ENCODE results near the gene PDIA6. TPM values are rescaled to one million over a fixed set of nuclear protein-coding genes. Genes with fewer than 3 reads are reported as not detected.

The PDIA6 gene
- total RNA-seq, 4 donors from 2014 or later, result 81.3 to 138 (median 90.3) TPM

DNA sequence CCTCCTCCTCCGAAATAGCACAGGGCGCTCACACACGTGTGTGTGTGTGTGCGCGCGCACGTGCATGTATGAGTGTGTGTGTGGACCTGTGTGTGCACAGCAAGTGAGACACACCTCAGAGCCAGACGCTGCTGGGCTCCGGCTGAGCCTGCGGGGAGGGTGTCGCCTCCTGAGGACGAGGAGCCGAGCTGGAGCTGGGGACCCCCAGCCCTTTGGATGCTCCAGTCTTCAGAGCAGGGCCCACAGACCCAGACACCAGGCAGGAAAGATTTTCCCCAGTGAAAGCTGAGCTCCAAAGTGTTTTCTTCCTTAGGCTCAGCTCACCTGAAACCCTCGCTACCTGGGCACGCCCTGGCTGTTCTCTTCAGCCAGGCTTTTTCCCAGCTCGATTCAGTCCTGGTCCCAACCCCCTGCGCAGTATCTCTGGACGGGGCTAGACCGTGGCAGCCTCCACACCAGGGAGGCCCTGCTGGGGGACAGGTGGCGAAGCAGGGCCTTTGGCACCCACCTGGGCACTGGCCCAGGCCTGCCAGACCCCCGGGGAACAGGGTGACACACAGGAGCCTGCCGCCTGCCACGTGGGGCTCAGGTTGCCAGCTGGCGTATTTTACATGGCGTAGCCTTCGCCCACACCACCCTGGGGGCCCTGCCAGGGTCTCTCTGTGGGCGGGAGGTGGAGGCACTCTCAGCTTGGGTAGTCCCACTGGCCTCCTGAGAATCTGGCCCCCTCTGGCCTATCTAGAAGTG, 36.2 kb downstream of the PDIA6 start:
- no peaks in the 10 kb centered on the region for H3K4me1 ChIP-seq
- no peak overlapping the region for H3K4me3 ChIP-seq
- no peaks in the 10 kb centered on the region for H3K27me3 ChIP-seq
- H3K36me3 ChIP-seq, result peaks cover 0 to 44% of the 10 kb centered on the region in 2 donors
- no peak overlapping the region for H3K27ac ChIP-seq
- H3K9me3 ChIP-seq, result no peaks in the 10 kb centered on the region
- no peak for TF ChIP-seq POLR2AphosphoS5 (IDR thresholded peaks at IDR 0.05)
- TF ChIP-seq POLR2A (IDR thresholded peaks at IDR 0.05), result no peak
- TF ChIP-seq EP300 (IDR thresholded peaks at IDR 0.05), result no peak
- no peak for TF ChIP-seq CTCF (IDR thresholded peaks at IDR 0.05)
- no peak for ATAC-seq
- 71% methylated on average over 9 of the region's 27 CpGs; no CpG with 5 or more reads in 1 of the 2 donors for WGBS, 2 donors (ENCODE audit: low coverage in 1 of 2)

GRCh38 chr2:10775831-10776230, 36.8 kb downstream of the PDIA6 start:
- Histone ChIP-seq H3K9me3 (no peaks in the 10 kb centered on the region), H3K4me1 (no peaks in the 10 kb centered on the region), H3K27ac (no peak overlapping the region), H3K36me3 (peaks cover 0 to 38% of the 10 kb centered on the region in 2 donors), H3K27me3 (no peaks in the 10 kb centered on the region), H3K4me3 (no peak overlapping the region)
- WGBS, 2 donors (ENCODE audit: low coverage in 1 of 2), result 100% methylated on average over 1 of the region's 13 CpGs; no CpG with 5 or more reads in 1 of the 2 donors
- TF ChIP-seq POLR2AphosphoS5 (IDR thresholded peaks at IDR 0.05), result no peak
- no peak for TF ChIP-seq POLR2A (IDR thresholded peaks at IDR 0.05)
- no peak for TF ChIP-seq EP300 (IDR thresholded peaks at IDR 0.05)
- TF ChIP-seq CTCF (IDR thresholded peaks at IDR 0.05), result no peak
- ATAC-seq, result no peak

DNA sequence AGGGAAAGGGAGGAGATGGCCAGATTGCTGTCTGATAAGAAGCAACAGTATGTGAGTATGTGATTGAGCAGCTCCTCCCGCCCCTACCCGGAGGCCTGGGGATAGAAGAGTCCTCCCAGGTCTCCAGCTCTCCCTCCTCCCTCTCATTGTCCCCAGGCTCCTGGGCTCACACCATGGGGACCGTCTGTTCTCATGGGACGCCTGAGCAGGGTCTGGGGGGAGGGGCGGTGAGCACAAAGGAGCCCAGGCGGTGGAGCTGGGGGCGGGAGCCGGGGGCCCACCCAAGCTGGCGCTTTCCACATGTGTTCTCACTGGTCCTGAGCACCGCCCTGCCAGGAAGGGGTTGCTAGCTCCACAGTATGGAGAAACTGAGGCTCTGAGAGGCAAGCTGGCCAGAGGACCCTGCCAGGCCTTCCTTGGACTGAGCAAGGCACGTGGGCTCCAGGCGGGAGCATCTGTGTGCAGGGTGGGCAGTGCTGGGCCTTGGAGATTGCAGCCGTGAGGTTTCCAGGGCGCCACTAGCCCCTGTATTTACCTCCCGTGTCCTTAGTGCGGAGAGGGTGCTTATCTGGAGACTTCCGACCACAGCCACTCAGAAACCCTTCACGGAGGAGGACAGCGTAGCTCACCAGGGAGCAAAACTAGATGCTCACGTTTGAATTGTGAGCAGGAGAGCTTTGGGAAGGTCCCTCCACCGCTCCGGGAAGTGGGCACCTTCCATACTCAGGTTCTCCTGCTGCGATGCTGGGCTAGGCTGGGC, 37.4 kb downstream of the PDIA6 start:
- ATAC-seq, result no peak
- WGBS, 2 donors (ENCODE audit: low coverage in 1 of 2), result 20 to 42% methylated on average over 1 to 2 of the region's 23 CpGs
- H3K4me3 ChIP-seq, result no peak overlapping the region
- H3K9me3 ChIP-seq, result no peaks in the 10 kb centered on the region
- TF ChIP-seq POLR2A (IDR thresholded peaks at IDR 0.05) (no peak), CTCF (IDR thresholded peaks at IDR 0.05) (no peak), EP300 (IDR thresholded peaks at IDR 0.05) (no peak), POLR2AphosphoS5 (IDR thresholded peaks at IDR 0.05) (no peak)
- no peaks in the 10 kb centered on the region for H3K27me3 ChIP-seq
- H3K36me3 ChIP-seq, result peaks cover 0 to 31% of the 10 kb centered on the region in 2 donors
- no peak overlapping the region for H3K27ac ChIP-seq
- H3K4me1 ChIP-seq, result no peaks in the 10 kb centered on the region

GRCh38 chr2:10774394-10774793, 38.2 kb downstream of the PDIA6 start:
- H3K9me3 ChIP-seq, result no peaks in the 10 kb centered on the region
- 61% methylated on average over 2 of the region's 6 CpGs; no CpG with 5 or more reads in 1 of the 2 donors for WGBS, 2 donors (ENCODE audit: low coverage in 1 of 2)
- no peak for ATAC-seq
- H3K36me3 ChIP-seq, result peaks cover 0 to 23% of the 10 kb centered on the region in 2 donors
- no peak overlapping the region for H3K27ac ChIP-seq
- no peaks in the 10 kb centered on the region for H3K4me1 ChIP-seq
- no peaks in the 10 kb centered on the region for H3K27me3 ChIP-seq
- TF ChIP-seq CTCF (IDR thresholded peaks at IDR 0.05), result no peak
- TF ChIP-seq EP300 (IDR thresholded peaks at IDR 0.05), result no peak
- TF ChIP-seq POLR2A (IDR thresholded peaks at IDR 0.05), result no peak
- TF ChIP-seq POLR2AphosphoS5 (IDR thresholded peaks at IDR 0.05), result no peak
- H3K4me3 ChIP-seq, result no peak overlapping the region
